OCI-LY3 (cell line): ENCODE data around the gene DIP2C.

ENCODE experiments used
- CTCF ChIP-seq: fragments of 200-600, 300-600 bp; sonication (generic); IDR thresholded peaks from 2 replicates; pipeline ENCODE4 v1.5.1; 2014; ENCODE audit warnings: antibody characterized with exemption, low read length, low read depth
- EZH2phosphoT487 ChIP-seq: fragments of 200-600 bp; shearing (Covaris generic); IDR thresholded peaks from 2 replicates; pipeline ENCODE4 v1.6.1; 2018; ENCODE audit warnings: antibody characterized with exemption, mixed run types, low read depth

- TF ChIP-seq CTCF (no peak), EZH2phosphoT487 (no peak)
Observed at GRCh38 chr10:588246-589165, 101.0 kb downstream of the DIP2C start.
